Right hindlimb (tissue), 1 donor: Measurements from ENCODE around the gene SLAMF1.

ENCODE experiments used
- DNase-seq: peaks from one replicate; pipeline ENCODE4 v3.0.0-alpha.2; 2018

The SLAMF1 gene

DNA sequence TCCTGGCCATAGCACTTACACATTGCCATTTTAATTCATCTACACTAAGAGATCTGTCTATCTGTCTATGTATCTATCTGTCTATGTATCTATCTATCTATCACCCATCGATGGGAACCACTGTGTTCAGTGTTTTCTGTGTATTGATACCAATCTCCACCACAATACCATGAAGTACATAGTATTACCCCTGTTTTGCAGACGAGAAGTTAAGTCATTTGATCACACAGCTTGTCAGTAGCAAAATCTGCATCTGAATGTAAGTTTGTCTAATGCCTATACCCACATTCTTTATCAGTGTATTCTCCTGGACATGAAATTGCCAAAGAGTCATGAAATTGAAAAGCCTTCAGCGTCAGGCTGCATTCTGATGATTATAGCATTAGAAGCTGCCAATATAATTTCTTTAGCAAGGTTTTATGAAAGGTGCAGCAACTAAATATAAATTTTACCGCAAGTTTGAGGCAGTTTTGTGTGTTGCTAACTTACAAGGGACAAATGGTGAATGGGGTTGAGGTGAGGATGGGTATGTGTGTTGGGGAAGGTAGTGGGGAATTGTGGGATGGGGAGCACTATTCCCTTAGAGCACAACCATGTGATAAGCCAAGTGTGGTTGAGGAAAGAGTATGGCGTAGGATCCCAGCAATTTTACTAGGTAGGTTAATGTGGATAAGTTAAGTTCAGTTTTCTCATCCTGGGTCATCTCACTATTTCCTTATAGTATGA is 24.2 kb downstream of the SLAMF1 start:
- no peak for DNase-seq

DNA sequence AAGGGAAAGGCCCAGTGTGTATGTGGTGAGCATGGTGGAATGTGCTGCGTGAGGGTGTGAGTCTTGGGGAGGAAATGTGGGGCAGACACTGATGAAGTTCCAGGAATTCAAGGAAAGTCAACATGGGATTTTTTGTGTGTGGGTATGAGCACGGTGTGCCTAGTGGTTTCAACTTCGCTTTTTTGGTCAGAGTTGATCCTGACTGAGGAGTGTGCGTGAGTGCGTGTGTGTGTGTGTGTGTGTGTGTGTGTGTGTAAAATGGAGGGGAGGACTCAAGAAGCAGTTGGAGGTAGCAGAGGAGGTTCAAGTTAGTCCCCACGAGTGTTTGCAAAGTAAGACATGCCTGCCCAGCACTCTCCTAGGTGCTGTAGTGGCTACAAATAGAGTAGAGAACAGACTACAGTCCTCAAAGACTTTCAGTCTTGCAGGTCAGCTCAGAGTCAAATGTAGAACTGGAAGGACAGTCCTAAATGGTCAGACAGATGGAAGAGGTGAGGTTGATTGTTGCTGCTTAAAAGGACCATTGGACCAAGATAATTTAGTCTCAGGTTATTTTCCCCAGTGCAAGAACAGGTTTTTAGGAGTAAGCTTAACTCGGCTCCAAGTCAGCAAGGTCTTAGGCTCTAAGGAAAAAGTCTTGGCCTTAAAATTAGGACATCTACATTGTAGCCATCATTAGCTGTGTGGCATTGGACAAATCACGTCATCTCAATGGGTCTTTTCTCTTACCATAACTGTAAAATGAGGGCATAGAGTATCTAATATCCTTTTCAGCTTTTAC is 25.0 kb downstream of the SLAMF1 start:
- no peak for DNase-seq

DNA sequence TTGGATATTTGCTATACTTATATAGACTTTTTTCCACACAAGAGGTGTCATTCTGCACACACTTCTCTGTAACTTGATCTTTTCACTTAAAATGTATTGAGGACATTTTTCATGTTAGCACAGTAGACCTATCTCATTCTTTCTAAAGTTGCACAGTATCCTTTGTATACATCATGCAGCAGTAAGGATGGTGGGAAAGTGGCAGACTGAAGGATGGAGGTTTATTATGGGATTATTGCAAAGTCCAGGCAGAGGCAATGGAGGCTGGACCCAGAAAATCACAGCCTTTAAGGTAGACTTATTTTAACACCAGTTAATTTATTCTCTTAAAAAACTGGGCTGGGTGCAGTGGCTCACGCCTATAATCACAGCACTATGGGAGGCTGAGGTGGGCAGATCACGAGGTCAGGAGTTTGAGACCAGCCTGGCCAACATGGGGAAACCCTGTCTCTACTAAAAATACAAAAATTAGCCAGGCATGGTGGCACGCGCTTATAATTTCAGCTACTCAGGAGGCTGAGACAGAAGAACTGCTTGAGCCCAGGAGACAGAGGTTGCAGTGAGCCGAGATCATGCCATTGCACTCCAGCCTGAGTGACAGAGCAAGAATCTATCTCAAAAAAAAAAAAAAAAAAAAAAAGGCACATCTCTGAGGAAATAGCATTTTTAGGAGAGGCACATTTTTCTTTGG is 25.8 kb downstream of the SLAMF1 start:
- DNase-seq, result no peak

DNA sequence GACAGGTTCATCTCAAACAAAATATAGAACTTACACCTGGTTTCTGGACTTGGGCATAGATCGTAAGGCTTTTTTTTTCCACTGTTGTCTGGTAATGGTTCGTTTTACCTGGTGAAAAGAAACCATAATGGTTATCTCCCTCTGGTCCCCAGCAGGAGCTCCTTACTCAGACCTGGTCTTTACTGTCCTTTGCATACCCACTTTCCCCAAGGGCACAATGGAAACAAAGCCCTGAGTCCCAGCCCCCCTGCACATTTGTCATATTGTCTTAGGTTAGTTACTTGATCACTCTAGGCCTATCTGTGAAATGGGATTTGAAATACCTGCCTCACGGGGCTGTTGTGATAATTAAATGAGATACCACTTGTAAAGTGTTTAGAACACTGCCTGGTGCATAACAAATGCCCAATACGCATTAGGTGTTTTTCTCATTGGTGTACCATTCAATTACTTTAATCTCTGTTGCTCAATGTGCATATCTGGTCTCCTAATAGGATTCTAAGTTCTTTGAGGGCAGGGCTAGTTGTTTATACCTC is 27.0 kb downstream of the SLAMF1 start:
- no peak for DNase-seq

DNA sequence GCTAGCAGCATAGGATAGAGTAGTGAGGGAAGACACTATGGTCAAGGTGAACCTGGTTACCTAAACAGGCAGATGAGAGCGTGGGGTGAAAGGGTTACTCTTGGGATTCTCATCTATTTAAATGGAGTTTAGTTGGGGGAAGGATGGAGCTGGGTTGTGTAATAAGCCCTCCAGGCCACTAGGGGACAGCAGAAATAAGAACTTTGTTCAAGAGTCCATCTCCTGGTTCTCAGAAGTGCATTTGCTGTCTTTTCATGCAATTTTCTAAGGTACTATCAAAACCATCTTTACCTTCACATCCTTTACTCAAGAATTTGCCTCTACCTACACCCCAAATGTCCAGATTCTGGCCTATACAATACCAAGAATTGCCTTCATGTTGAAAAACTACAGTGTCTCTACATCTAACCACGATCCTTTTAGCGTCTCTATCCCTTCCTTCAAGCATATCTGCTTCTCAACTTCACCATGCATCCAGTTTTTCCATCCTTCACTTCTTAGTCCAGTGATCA is 28.0 kb downstream of the SLAMF1 start:
- DNase-seq, result no peak

DNA sequence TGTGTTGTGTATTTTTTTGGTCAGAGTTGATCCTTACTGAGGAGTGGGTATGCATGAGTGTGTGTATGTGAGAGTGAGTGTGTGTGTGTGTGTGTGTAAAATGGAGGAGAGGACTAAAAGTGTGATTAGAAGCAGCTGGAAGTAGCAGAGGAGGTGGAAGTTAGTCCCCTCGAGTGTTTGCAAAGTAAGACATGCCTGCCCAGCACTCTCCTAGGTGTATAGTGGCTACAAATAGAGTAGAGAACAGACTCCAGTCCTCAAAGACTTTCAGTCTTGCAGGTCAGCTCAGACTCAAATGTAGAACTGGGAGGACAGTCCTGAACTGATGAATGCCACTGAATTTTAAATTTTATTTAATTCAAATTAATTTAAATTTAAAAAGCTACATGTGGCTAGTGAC is 28.5 kb downstream of the SLAMF1 start:
- DNase-seq, result no peak

DNA sequence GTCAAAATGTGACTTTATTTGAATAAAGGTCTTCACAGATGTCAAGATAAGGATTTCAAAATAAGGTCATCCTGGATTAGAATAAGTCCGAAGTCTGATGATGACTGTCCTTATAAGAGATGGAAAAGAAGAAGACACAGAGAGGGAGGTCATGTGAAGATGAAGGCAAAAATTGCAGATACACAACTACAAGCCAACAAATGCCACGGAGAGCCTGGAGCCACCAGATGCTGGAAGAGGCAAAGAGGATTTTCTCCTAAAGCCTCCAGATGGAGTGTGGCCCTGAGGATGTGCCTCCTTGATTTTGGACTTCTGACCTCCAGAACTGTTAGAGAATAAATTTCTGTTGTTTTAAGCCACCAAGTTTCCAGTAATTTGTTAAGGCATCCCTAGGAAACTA is 31.2 kb downstream of the SLAMF1 start:
- DNase-seq, result no peak

DNA sequence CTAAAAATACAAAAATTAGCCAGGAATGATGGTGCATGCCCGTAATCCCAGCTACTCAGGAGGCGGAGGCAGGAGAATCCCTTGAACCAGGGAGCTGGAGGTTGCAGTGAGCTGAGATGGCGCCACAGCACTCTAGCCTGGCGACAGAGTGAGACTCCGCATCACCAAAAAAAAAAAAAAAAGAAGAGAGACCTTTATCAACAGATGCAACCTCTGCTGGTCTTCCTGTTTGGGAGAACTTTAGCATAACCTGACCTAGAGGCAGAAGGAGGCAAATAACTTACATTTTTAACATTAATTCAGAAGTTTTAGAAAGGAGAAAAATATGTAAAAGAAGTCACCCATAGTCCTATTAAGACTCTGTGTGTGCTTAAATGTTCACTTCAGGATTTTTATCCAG is 32.4 kb downstream of the SLAMF1 start:
- DNase-seq, result no peak

DNA sequence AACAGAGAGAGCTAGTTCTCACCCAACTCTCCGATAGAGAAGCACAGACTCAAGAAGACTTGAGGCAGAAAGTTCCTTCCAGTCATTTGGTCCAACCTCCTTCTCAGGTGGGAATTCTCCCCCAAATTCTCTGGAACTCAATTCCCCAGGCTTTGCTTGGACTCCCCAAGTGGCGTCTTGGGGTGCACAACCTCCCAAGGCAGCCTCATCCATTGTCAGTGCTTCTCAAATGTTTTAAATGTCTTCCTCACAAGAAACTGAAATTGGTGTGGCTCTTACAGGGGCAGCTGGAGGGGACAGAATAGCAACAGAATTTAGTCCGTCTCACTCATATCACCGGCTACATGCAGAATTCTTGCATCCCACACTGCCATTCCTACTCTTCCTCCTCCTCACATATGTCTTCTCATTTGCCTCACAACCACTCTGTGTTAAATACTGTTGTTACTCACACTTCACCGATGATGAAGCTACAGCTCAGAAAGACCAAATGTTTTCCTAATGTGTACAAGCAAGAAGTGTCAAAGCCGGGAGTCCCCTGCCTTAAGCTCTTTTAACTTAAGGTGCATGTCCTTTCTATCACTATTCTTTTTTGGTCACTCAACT is 34.1 kb downstream of the SLAMF1 start:
- no peak for DNase-seq

DNA sequence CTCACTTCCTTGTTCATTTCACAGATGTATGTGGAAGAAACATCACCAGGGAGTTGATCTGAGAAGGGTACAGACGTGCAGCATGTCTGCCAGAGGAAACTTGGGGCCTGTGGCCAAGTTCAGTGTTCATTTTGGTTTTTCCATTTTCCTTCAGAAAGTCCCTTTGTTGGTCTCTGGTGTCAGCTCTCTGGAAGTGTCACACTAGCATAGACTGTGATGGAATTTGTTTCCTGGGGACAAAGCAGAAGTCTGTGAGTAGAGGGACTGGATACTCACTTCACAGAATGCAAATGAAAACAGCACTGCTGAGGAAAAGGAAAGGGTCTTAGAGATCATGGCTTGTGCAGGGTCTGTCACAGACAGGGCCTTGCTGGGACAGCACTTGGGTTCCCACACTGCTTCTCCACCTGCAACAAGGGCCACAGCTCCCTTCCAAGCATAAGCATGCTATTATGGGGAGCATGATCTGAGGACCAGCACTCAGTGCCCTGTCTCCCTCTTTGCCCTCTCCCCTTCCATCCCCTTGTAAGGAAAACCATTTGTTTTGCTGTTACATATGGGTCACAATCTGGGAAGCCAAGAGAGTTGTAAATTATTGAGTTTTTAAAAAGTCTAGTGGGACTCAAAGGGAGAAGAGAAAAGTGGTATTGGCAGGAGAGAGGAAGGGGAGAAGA is 36.1 kb downstream of the SLAMF1 start:
- DNase-seq, result no peak

DNA sequence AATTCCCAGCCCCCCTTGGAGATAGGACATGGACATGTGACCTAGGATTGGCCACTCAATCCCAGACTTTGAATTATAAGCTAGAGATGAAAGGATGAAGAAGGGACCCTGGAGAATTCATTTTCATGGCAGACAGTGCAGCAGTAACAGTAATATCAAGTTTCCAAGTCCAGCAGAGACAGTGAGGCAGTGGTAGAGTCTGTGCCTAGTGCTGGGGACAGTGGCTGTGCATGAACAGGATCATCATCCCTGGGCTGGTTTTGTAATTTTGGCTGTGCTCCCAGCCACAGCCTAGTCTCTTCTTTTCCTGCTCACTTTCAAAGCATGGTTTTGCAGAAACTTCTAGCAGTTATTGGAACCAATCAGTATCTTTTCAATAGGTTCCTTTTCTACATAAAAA is 37.9 kb downstream of the SLAMF1 start:
- no peak for DNase-seq

DNA sequence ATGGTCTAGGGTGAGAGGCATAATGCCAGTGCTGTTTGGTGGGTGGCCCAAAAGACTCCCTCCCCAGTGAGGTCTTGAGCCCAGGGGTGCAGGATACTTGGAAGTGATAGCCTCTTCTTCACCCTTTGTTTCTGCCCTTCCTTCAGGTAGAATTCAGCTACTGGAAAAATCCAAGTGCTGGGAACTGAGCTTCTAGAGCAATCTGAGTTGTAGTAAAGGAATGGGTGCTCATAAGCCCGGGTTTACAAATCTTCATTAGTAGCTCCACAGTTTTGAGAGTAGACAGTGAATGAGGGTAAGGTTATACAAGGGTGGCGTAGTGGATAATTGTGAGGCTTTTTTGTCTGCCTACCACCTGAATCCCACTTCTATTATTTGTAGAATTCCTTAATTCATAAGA is 38.3 kb downstream of the SLAMF1 start:
- no peak for DNase-seq

DNA sequence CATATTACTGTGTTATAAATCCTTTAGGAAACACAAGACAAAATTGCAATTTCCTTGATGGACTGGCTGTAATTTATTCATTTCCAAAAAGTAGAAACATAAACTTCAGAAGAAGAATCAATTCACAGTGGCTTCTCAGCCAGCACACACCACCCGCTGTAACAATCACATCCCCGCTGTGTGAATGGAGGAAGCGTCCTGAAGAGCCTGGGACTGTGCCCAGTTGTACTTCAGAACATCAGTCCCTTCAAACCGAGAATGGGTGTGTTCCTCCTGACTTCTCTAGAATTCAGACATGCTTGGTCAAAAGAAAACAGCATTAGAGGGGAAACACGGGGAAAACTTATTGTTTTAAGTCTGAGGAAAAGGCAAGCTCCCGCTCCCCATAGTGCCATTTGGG is 38.8 kb downstream of the SLAMF1 start:
- no peak for DNase-seq

DNA sequence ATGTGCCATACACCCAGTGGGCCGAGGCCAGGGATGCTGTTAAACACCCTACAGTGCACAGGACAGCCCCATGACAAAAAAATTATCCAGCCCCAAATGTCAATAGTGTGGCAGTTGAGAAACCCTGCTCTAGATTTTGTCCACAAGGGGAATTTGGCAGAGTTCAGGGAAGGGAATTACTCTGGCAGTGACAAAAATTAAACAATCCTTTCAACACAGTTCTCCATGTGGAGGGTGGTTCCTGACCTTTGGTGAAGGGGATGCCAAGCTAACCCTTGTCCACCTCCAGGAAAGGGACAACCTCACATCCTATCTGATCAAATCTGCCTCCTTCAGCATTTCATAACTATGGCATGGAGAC is 39.2 kb downstream of the SLAMF1 start:
- no peak for DNase-seq

DNA sequence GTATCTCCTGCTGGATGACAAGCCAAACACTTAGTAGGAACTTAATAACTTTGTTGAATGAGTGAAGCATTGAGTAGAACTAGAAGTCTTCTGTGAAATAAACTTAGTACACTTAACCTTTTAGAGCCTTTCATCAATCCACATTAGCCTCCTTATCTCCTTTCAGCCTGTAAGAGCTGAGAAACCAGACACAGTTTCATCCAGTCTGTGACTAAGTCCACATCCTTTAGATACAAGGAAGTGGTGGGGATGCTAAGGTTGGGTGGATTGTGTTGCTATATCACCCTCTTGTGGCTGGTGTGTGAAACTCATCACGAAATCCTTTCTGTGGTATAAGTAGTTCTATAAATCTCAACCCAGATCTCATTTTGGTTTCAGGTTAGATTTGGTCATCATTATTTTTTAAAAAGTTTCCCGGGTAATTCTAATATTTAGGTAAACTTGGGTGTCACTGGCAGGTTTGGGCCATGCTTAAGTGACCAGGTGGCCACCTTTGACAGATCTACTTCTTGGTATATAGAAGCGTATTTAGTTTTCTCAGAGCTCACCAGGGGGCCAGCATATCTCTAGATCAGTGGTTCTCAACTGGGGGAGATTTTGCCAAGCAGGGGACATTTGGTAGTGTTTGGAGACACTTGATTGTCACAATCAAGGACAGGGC is 39.7 kb downstream of the SLAMF1 start:
- peak; percentile 31 for DNase-seq

DNA sequence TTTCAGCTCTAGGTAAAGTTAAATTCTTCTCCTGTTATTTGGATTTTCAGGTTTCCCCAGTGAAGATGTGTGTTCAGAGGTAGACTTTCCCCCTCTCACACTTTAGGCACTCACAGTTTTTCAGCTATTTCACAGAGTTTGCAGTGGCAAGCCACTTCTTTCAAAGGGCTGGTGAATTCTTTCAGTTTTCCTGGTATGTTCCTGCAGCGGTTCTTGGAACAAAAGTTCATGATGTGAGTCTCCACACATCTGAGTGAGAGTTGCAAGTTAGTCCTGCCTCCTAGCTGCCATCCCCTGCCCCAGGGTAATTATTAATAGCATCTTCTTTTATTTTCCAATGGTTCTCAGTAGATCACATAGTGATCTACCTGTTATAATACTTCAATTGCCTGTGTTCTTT is 40.2 kb downstream of the SLAMF1 start:
- no peak for DNase-seq

DNA sequence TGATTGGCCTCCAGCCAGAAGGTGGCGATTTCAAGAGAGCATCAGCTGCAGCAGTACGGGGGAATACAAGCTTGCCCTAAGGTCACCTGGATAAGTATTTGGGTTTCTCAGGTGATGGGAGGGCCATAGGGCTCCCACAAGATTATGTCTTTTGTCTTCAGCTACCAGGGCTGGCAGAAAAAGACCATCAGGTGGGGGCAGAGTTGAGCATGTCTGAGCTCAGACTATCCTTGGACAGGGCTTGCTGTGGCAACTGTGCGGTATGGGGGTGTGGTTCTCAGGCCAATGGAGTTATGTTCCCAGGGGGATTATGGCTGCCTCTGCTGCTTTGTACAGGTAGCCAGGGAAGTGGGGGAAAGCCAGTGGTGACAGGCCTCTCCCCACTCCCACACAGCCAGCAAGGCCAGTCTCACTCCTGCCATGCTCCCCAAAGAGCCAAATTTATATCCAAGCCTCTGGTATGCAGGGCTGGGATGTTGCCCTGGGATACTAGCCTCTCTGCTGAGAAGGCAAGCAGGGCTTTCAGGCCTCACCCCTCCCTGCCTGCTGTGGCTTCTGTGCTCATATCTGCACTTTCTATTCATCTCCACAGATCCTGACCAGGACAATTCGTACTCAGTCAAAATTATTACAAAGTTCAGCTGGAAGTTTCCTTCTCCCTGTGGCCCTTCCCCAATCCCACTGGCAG is 40.9 kb downstream of the SLAMF1 start:
- DNase-seq, result no peak

DNA sequence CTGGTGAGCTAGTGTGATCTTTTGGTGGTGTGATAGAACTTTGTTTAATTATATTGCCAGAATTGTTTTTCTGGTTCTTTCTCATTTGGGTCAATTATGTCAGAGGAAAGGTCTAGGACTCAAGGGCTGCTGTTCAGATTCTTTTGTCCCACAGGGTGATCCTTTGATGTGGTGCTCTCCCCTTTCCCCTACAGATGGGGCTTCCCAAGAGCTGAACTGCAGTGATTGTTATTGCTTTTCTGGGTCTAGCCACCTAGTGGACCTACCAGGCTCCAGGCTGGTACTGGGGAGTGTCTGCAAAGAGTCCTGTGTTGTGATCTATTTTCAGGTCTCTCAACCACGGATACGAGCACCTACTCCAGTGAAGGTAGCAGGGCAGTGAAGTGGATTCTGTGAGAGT is 41.6 kb downstream of the SLAMF1 start:
- no peak for DNase-seq

DNA sequence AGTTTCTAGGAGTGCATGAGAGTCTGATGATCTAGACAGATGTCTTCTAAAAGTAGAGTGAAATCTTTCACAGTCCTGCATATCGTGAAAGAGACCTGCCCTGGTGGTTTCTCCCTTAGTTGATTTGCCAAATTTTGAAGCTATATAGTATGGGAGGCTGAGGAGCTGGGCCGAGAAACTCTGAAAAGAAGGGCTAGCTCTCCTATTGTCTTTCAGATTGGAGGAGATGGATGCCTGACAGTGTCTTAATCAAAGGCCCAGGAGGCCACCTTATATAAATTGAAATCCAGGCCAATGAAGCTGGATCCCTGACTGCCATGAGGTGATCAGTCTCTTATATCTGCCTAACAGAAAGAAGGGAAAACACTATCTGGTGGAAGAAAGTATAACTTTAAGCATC is 49.1 kb downstream of the SLAMF1 start:
- DNase-seq, result no peak

DNA sequence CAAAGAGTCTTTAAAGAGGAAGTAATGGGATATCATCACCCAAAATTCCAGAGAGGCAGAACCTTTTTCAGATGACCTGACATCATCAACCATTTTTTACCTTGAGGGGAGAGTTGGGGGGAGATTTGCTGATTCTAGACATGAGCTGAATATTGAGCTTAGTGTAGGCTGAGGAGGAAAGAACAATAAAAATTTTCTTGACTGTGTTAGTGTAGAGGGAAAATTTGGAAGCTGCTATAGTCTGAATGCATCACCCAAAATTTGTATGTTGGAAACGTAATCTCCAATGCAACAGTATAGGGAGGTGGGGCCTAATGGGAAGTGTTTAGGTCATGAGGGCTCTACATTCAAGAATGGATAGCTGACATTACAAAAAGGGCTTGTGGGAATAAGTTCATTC is 49.8 kb downstream of the SLAMF1 start:
- no peak for DNase-seq

DNA sequence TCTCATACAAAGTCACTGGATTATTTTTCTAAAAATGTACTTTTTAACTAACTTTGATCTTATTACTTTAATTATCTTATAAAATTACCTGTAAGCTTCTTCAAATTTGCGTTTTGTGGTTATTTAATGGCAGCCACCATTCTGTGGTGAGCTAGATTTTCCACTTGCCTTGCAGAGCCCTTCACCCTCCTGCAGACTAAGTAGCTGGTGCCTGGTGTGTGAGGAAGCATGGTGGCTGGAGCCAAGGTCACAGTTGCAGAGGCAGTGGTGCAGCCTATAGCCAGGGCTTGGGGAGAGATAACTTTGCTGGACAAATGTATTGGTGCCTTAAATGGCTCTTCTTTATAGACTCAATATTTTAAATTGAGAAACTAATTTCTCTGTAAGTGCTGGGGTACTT is 56.4 kb downstream of the SLAMF1 start:
- DNase-seq, result no peak
